Omental fat pad (tissue), 4 donors: ENCODE measurements around the gene RNF166. TPM values are rescaled to one million over a fixed set of nuclear protein-coding genes. Genes with fewer than 3 reads are reported as not detected.

Source experiments
- ATAC-seq: fragments of 150-250 bp; one replicate; pipeline ENCODE4 v1.9.1; 2016; ENCODE audit warnings: mild to moderate bottlenecking, moderate library complexity; ENCODE audit not compliant: low FRiP score
- DNase-seq: peaks from one replicate; pipeline ENCODE4 v3.0.0-alpha.2; 2019; ENCODE audit warnings: low spot score
- CTCF ChIP-seq, 3 donors: fragments of 450-650 bp; IDR thresholded peaks; one replicate each; pipeline ENCODE4 v1.5.1; 2016 to 2017; ENCODE audit warnings: antibody characterized with exemption in 3 of 3, mild to moderate bottlenecking in 3 of 3, moderate library complexity in 2 of 3
- total RNA-seq, 4 donors: library from RNA; depleted of rRNA; stranded (reverse); fragments of >200 nt; gene quantifications; one replicate each; pipeline ENCODE4 v1.1.0, GENCODE V29; 2016

RNF166 gene
- total RNA-seq, 4 donors from 2014 or later: 13.5 to 36.4 (median 20.2) TPM

DNA sequence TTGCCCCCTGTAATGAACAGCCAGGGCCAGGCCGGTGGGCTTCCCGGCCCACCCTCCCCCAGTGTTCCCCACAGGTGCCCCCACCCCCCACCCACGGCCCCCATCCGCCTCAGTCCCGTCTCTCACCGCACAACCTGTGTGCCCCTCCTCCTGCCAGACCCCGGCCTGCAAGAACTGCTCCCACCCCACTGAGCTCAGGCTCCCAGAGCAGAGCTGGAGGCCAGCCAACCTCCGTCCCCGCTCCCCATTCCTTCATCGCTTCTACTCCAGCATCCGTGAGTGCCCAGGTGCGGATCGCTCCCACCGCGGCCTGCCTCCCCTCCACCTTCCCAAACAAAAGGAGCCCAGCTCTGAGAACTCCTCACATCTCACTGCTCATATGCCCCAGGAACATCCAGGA, 47.5 kb downstream of the RNF166 start:
- TF ChIP-seq CTCF (IDR thresholded peaks at IDR 0.05): no peak
- ATAC-seq (no peak), DNase-seq (no peak)

- no peak for ATAC-seq
- no peak for DNase-seq
- TF ChIP-seq CTCF (IDR thresholded peaks at IDR 0.05): no peak
Measured at GRCh38 chr16:88657371-88657770, 48.8 kb downstream of the RNF166 start.

GRCh38 chr16:88656291-88656980, 49.8 kb downstream of the RNF166 start:
- no peak for ATAC-seq
- no peak for TF ChIP-seq CTCF (IDR thresholded peaks at IDR 0.05)
- no peak for DNase-seq

DNA sequence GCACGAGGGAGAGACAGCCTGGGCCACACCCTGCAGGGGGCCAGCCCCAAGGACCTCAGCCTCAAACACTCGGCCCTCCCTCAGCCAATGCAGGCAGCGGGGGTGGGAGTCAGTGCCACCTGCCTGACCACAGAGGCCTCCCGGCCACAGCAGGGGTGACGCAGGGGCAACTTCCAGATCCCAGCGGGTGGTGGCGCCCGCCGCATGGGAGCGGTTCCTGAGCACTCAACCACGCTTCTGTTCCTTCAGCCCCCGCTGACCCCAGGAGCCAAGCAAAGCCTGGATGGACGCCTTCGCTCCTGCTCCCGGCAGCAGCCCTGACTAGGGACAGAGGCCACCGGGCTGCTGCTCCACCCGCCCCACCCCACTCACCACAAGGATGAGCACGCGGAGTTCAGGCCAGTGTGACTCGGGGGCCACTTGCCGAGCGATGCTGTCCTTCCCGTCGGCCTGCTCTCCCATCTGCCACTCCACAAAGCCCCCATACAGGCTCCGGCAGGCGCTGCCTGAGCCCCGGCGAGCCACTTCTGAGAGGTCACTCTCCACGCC, 50.4 kb downstream of the RNF166 start:
- no peak for DNase-seq
- no peak for ATAC-seq
- TF ChIP-seq CTCF (IDR thresholded peaks at IDR 0.05): no peak

- DNase-seq (no peak), ATAC-seq (no peak)
- TF ChIP-seq CTCF (IDR thresholded peaks at IDR 0.05): no peak
Measured at GRCh38 chr16:88655053-88655732, 51.0 kb downstream of the RNF166 start.

- no peak for TF ChIP-seq CTCF (IDR thresholded peaks at IDR 0.05)
Measured at GRCh38 chr16:88654363-88655052, 51.7 kb downstream of the RNF166 start.

More at GRCh38 chr16:88654363-88655052, 51.7 kb downstream of the RNF166 start:
- DNase-seq (no peak), ATAC-seq (no peak)
